ENCODE results near the gene LRCOL1.

DNA sequence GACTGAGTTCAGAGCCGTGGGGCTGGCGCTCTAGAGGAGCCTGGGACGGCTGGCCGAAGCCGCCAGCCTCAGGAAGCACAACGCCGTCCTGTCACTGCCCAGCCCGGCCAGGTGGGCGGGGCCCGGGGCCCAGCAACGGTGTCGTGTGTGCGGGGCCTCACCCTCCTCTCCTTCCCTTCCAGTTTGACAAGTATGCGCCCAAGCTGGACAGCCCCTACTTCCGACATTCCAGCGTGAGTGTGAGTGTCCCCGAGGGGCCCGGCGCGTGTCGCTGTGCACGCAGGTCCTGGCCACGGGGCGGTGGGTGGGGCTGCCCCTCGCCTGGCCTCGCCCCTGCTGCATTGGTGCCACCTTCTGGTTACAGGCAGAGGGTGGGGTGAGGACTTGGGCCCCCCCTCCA, 38.3 kb downstream of the LRCOL1 start:
- TF ChIP-seq POLR2A (IDR thresholded peaks at IDR 0.05) = no peak
- TF ChIP-seq, protein P1, sequence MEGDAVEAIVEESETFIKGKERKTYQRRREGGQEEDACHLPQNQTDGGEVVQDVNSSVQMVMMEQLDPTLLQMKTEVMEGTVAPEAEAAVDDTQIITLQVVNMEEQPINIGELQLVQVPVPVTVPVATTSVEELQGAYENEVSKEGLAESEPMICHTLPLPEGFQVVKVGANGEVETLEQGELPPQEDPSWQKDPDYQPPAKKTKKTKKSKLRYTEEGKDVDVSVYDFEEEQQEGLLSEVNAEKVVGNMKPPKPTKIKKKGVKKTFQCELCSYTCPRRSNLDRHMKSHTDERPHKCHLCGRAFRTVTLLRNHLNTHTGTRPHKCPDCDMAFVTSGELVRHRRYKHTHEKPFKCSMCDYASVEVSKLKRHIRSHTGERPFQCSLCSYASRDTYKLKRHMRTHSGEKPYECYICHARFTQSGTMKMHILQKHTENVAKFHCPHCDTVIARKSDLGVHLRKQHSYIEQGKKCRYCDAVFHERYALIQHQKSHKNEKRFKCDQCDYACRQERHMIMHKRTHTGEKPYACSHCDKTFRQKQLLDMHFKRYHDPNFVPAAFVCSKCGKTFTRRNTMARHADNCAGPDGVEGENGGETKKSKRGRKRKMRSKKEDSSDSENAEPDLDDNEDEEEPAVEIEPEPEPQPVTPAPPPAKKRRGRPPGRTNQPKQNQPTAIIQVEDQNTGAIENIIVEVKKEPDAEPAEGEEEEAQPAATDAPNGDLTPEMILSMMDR (IDR thresholded peaks at IDR 0.05 in 4 of 5, conservative IDR thresholded peaks at IDR 0.05 in 1 of 5) = no peak

All from gastrocnemius medialis (tissue), 4 donors.